C4-2B (cell line): Measurements from ENCODE around the gene AHDC1.
A peak's percentile ranks its signal among the peaks of the same experiment; 100 is the strongest.

Experiments
- H3K27ac ChIP-seq: fragments of 450-650 bp; 2 replicates; pipeline ENCODE4 v1.5.1; 2017
- CTCF ChIP-seq: fragments of 450-650 bp; conservative IDR thresholded peaks from 2 replicates; pipeline ENCODE4 v1.5.1; 2017; ENCODE audit warnings: mild to moderate bottlenecking
- ZFX ChIP-seq: fragments of 450-650 bp; IDR thresholded peaks from 2 replicates; pipeline ENCODE4 v1.6.1; 2017

AHDC1 gene

DNA sequence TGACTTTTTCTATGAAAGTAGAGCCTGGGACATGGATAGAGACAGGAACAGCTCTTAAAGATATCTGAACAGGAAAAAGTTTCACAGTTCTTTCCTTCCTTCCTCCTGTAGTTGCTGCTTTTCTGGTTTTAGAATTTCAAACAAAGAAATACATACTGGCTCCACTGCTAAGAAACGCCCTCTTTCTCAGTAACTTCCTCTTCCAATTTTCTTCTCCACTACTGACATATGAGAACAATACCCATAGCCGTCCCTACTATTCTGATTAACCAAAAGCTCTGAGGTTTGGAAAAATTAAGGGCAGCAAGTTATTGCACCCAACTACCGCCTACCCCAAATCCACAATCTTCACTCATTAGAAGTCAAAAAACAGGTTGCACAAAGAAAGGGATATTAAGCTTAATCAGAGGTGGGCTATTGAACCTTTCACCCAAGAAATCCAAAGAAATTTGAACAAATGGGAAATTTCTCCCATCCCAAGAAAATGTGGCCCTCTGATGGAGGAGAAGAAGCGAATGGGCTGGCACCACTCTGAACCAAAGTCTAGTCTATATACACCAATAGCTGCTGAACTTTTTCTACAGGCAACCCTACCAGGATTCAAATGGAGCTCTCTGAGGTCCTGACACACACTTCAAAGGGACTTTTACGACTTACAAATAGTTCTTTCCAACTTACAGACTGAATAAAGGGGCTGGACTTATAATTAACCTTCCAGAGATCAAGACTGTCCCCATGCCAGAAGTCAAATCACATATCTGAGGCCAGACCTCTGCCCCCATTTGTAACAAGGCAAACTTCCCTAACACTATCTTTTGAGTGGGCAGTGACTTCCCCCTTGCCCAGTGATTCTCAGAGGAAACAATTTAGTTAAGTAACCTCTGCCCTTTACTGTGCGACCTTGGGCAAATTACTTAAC lies 115.7 kb downstream of the AHDC1 start:
- peak overlapping the region; percentile 99; the same call in 1 of the 2 replicates for H3K27ac ChIP-seq

DNA sequence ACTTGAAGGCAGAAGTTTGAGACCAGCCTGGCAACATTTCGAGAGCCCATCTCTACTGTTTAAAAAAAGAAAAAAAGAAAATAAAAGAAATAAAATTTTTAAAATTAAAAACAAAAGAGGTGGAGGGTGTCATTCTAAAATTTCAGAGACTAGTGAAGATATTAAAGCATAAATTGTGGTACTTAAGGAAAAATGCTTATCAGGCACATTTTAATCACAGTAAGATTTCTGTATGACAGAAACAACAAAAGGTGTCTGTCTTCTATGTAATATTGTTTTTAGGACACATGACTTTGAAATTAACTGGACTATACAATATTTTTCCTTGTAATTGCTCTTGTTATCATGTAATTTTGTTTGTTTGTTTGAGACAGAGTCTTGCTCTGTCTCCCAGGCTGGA lies 118.6 kb downstream of the AHDC1 start:
- no peak overlapping the region for H3K27ac ChIP-seq
- TF ChIP-seq ZFX (no peak), CTCF (no peak)

More for the DNA sequence above, 115.7 kb downstream of the AHDC1 start:
- no peak for TF ChIP-seq ZFX
- no peak for TF ChIP-seq CTCF
